ACC112 (cell line): ENCODE data around the gene MCUB.

Experiments
- H2AFZ ChIP-seq: fragments of 200-600 bp; sonication (generic); one replicate; pipeline ENCODE4 v1.6.0; 2017; ENCODE audit warnings: antibody characterized with exemption, low read length; ENCODE audit not compliant: unreplicated experiment
- H3K27ac ChIP-seq: fragments of 200-600 bp; sonication (generic); 2 replicates; pipeline ENCODE4 v1.5.1; 2014; ENCODE audit warnings: low read depth, mild to moderate bottlenecking, antibody characterized with exemption, low read length, moderate library complexity
- H3K27me3 ChIP-seq: fragments of 200-600 bp; sonication (generic); 2 replicates; pipeline ENCODE4 v1.6.1; 2014; ENCODE audit warnings: mild to moderate bottlenecking, antibody characterized with exemption, low read length, moderate library complexity, mixed read lengths; ENCODE audit not compliant: insufficient read depth
- H3K36me3 ChIP-seq: fragments of 200-600 bp; sonication (generic); 2 replicates; pipeline ENCODE4 v1.6.1; 2016; ENCODE audit warnings: mild to moderate bottlenecking, antibody characterized with exemption, low read length, moderate library complexity, mixed read lengths; ENCODE audit not compliant: insufficient read depth
- H3K4me1 ChIP-seq: fragments of 200-600 bp; sonication (generic); one replicate; pipeline ENCODE4 v1.6.1; 2016; ENCODE audit warnings: low read length, mixed read lengths; ENCODE audit not compliant: insufficient read depth, unreplicated experiment, control insufficient read depth
- H3K4me3 ChIP-seq: fragments of 200-600 bp; sonication (generic); 2 replicates; pipeline ENCODE4 v1.5.1; 2014; ENCODE audit warnings: mild to moderate bottlenecking, low read depth, low read length
- H3K79me2 ChIP-seq: fragments of 200-600 bp; sonication (generic); one replicate; pipeline ENCODE4 v1.6.0; 2016; ENCODE audit warnings: low read length; ENCODE audit not compliant: control insufficient read depth, unreplicated experiment, insufficient read depth

The MCUB gene

DNA sequence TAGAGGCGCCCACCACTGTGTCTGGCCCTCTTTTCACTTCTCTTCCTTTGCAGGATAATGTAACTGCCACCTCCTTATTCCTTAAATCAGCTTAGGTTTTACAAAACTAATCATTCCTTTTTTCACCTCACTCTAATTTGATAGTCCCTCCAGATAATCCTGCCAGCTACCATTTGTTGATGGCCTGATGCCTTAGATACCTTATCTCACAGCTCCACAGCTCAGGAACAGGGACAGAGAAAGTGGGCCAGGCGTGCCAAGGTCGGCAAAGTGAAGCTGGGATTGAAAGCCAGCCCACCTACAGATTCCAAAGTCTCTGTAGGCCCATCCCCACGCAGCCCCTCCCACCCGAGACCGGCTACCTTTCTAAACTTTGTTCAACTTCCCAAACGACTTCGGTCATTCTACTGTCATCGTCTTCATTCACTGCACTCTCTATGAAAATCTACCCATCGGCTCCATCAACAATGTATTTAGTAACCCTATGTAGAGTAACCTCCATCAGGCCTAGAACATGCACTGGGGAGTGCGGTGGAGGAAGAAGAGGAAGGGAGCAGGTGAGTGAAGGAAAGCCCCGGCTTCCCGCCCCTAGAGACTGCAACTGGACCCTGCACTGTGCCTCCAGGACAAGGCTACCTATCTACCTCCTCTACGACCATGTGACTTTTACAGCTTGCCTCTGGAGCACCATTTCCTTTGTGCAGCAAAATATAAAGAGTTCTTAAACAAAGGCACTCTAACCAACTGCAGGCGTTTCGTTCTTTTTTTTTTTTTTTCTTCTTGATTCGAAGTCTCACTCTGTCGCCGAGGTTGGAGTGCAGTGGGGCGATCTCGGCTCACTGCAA is 141.7 kb downstream of the MCUB start:
- H3K27ac ChIP-seq: peak overlapping the region; percentile 28; the same call in 1 of the 2 replicates
- peak overlapping the region; percentile 99 for H2AFZ ChIP-seq
- peaks cover 6% of the 10 kb centered on the region; the same call in 1 of the 2 replicates for H3K36me3 ChIP-seq
- H3K27me3 ChIP-seq: no peaks in the 10 kb centered on the region
- peak overlapping the region; percentile 91 for H3K4me3 ChIP-seq
- peaks cover 7% of the 10 kb centered on the region for H3K4me1 ChIP-seq
- peaks cover 19% of the 10 kb centered on the region for H3K79me2 ChIP-seq

DNA sequence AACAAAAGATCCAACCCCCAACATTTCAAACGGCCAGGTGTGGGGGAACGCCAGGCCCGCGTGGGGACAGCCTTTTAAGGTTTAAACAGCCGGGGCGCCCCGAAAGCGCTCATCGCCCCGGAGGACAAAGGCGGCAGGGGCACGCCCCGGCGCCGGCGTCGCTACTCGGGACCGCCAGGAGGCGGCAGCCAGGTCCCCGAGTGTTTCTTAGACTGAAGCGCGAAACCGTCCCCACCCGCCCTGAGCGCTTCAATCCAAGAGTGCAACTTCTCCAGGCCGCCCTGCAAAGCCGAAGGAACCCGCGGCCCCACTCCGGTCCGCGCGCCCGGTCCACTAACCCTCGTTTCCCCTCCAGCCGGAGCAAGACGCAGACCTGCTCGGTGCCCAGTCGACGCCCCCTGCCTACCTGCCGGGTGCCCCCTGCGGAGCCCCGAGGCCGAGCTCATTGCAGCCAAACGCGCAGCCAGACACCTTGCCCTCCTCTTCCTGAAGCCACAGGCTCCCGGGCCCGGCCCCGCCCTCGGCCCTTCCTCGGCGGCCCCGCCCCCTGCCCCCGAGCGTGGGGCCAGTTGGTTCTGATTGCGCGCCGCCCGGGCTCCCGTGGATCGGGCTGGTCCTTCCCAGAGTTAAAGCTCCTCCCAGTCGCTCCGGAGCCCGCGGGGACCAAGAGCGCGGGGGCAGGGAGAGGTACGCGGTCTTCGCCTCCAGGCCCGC is 143.1 kb downstream of the MCUB start, which contains the start of gene CASP6:
TSS of gene CASP6 (minus strand) at position 496 of the 714 bp plus-strand sequence. CDS start at position 446, 50 bp downstream.
- peak within 1 kb of the TSS; percentile 91 for H3K4me3 ChIP-seq
- peaks cover 19% of the 10 kb centered on the region for H3K79me2 ChIP-seq
- peaks cover 7% of the 10 kb centered on the region for H3K4me1 ChIP-seq
- no peaks in the 10 kb centered on the region for H3K36me3 ChIP-seq
- H3K27me3 ChIP-seq: no peaks in the 10 kb centered on the region
- H2AFZ ChIP-seq: peak within 1 kb of the TSS; percentile 99
- peak within 1 kb of the TSS; percentile 28 for H3K27ac ChIP-seq

GRCh38 chr4:109703664-109704361 is 143.8 kb downstream of the MCUB start:
- Histone ChIP-seq H3K27me3 (no peaks in the 10 kb centered on the region), H3K79me2 (peaks cover 19% of the 10 kb centered on the region), H3K36me3 (no peaks in the 10 kb centered on the region), H2AFZ (peak overlapping the region; percentile 99), H3K4me1 (peaks cover 7% of the 10 kb centered on the region), H3K4me3 (peak overlapping the region; percentile 91), H3K27ac (no peak overlapping the region)

DNA sequence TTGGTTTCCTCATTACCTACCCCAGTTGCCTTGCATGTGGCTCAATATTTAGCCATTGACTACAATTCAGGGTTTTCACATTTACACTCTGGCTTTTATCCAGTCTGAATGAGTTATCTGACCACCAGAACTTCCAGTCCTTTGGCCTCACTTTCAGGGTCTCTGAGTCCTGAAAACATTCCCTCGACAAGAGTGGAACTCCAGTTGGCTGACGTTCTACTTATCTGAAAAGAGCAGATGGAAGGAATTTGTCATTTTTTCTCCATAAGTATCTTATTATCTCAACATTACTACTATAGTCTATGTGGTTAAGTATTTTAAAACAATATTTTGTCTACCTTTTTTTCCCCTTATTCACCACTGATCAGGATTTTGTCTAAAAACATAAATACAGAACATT is 148.4 kb downstream of the MCUB start:
- Histone ChIP-seq H3K4me3 (no peak overlapping the region), H3K4me1 (no peaks in the 10 kb centered on the region), H3K27ac (no peak overlapping the region), H2AFZ (no peak overlapping the region), H3K27me3 (no peaks in the 10 kb centered on the region), H3K79me2 (no peaks in the 10 kb centered on the region), H3K36me3 (no peaks in the 10 kb centered on the region)

GRCh38 chr4:109708990-109709389 is 148.9 kb downstream of the MCUB start:
- Histone ChIP-seq H3K79me2 (no peaks in the 10 kb centered on the region), H3K27ac (no peak overlapping the region), H2AFZ (no peak overlapping the region), H3K4me1 (no peaks in the 10 kb centered on the region), H3K4me3 (no peak overlapping the region), H3K27me3 (no peaks in the 10 kb centered on the region), H3K36me3 (no peaks in the 10 kb centered on the region)

- Histone ChIP-seq H3K27me3 (no peaks in the 10 kb centered on the region), H3K36me3 (no peaks in the 10 kb centered on the region; the same call in 1 of the 2 replicates), H2AFZ (no peak overlapping the region), H3K4me1 (no peaks in the 10 kb centered on the region), H3K79me2 (no peaks in the 10 kb centered on the region), H3K4me3 (no peak overlapping the region), H3K27ac (no peak overlapping the region)
Observed at GRCh38 chr4:109713500-109713899, 153.5 kb downstream of the MCUB start.

GRCh38 chr4:109718759-109719158 is 158.7 kb downstream of the MCUB start:
- Histone ChIP-seq H3K36me3 (peaks cover 3% of the 10 kb centered on the region; the same call in 1 of the 2 replicates), H3K79me2 (no peaks in the 10 kb centered on the region), H3K4me1 (no peaks in the 10 kb centered on the region), H2AFZ (no peak overlapping the region), H3K4me3 (no peak overlapping the region), H3K27ac (no peak overlapping the region), H3K27me3 (no peaks in the 10 kb centered on the region)

GRCh38 chr4:109719604-109720003 is 159.6 kb downstream of the MCUB start:
- H3K4me1 ChIP-seq: no peaks in the 10 kb centered on the region
- H3K4me3 ChIP-seq: no peak overlapping the region
- H2AFZ ChIP-seq: no peak overlapping the region
- H3K36me3 ChIP-seq: peaks cover 3% of the 10 kb centered on the region; the same call in 1 of the 2 replicates
- no peaks in the 10 kb centered on the region for H3K79me2 ChIP-seq
- H3K27ac ChIP-seq: no peak overlapping the region
- H3K27me3 ChIP-seq: no peaks in the 10 kb centered on the region

GRCh38 chr4:109721033-109721432 is 161.0 kb downstream of the MCUB start:
- Histone ChIP-seq H3K36me3 (peaks cover 3% of the 10 kb centered on the region; the same call in 1 of the 2 replicates), H3K4me1 (no peaks in the 10 kb centered on the region), H3K4me3 (no peak overlapping the region), H3K27ac (no peak overlapping the region), H3K27me3 (no peaks in the 10 kb centered on the region), H3K79me2 (peaks cover 3% of the 10 kb centered on the region), H2AFZ (no peak overlapping the region)

GRCh38 chr4:109722357-109722756 is 162.3 kb downstream of the MCUB start:
- no peak overlapping the region for H3K4me3 ChIP-seq
- H3K79me2 ChIP-seq: peaks cover 4% of the 10 kb centered on the region
- peaks cover 3% of the 10 kb centered on the region; the same call in 1 of the 2 replicates for H3K36me3 ChIP-seq

More at GRCh38 chr4:109722357-109722756, 162.3 kb downstream of the MCUB start:
- Histone ChIP-seq H3K27ac (no peak overlapping the region), H3K27me3 (no peaks in the 10 kb centered on the region), H2AFZ (no peak overlapping the region), H3K4me1 (no peaks in the 10 kb centered on the region)
